ENCODE results near the gene PET100.
A peak's percentile ranks its signal among the peaks of the same experiment; 100 is the strongest.

PET100 gene

GRCh38 chr19:7590256-7590655, 39.3 kb upstream of the PET100 start:
- H3K79me2 ChIP-seq (ENCODE audit: insufficient read depth, low read length), result no peaks in the 10 kb centered on the region
- H2AFZ ChIP-seq (ENCODE audit: low read length), result no peak overlapping the region
- TF ChIP-seq EZH2 (IDR thresholded peaks at IDR 0.05; ENCODE audit: borderline replicate concordance, low read length), result no peak
- no peak for TF ChIP-seq CTCF (IDR thresholded peaks at IDR 0.05; ENCODE audit: low read length)
- no peak overlapping the region for H3K4me3 ChIP-seq (ENCODE audit: low read depth, low read length, poor library complexity, severe bottlenecking)
- no peaks in the 10 kb centered on the region for H3K27me3 ChIP-seq (ENCODE audit: insufficient read depth, low read length)
- H3K4me2 ChIP-seq (ENCODE audit: low read length), result no peak overlapping the region
- H3K9ac ChIP-seq (ENCODE audit: low read length), result no peak overlapping the region
- H3F3A ChIP-seq (ENCODE audit: insufficient read depth, low read length), result no peaks in the 10 kb centered on the region
- no peaks in the 10 kb centered on the region for H3K36me3 ChIP-seq (ENCODE audit: insufficient read depth, low read length)
- no peaks in the 10 kb centered on the region for H3K9me2 ChIP-seq (ENCODE audit: low read depth, low read length)
- H3K27ac ChIP-seq (ENCODE audit: low read depth, low read length, poor library complexity, severe bottlenecking), result no peak overlapping the region
- H3K4me1 ChIP-seq (ENCODE audit: insufficient read depth, low read length, severe bottlenecking), result no peaks in the 10 kb centered on the region
- no peaks in the 10 kb centered on the region for H3K9me3 ChIP-seq (ENCODE audit: low read length)
- H4K20me1 ChIP-seq (ENCODE audit: insufficient read depth, low read length), result no peaks in the 10 kb centered on the region

GRCh38 chr19:7595466-7596133, 34.0 kb upstream of the PET100 start, which contains the start of gene CAMSAP3:
TSS of gene CAMSAP3 (plus strand) at chr19:7595863. CDS start at chr19:7596003, 140 bp downstream.
- Histone ChIP-seq H3K4me2 (ENCODE audit: low read length) (peak within 1 kb of the TSS; percentile 90), H3K79me2 (ENCODE audit: insufficient read depth, low read length) (no peaks in the 10 kb centered on the region), H3K4me3 (ENCODE audit: low read depth, low read length, poor library complexity, severe bottlenecking) (peak within 1 kb of the TSS; percentile 67), H3K9me3 (ENCODE audit: low read length) (no peaks in the 10 kb centered on the region), H3K27me3 (ENCODE audit: insufficient read depth, low read length) (0 out of 2 replicates have a peak, but pooled peaks cover 8% of the 10 kb centered on the region), H3K27ac (ENCODE audit: low read depth, low read length, poor library complexity, severe bottlenecking) (no peak within 1 kb of the TSS), H3K9ac (ENCODE audit: low read length) (peak within 1 kb of the TSS; percentile 35; the same call in 1 of the 2 replicates), H3K4me1 (ENCODE audit: insufficient read depth, low read length, severe bottlenecking) (peaks cover 8% of the 10 kb centered on the region), H3F3A (ENCODE audit: insufficient read depth, low read length) (no peaks in the 10 kb centered on the region), H3K9me2 (ENCODE audit: low read depth, low read length) (no peaks in the 10 kb centered on the region), H4K20me1 (ENCODE audit: insufficient read depth, low read length) (no peaks in the 10 kb centered on the region), H3K36me3 (ENCODE audit: insufficient read depth, low read length) (no peaks in the 10 kb centered on the region), H2AFZ (ENCODE audit: low read length) (no peak within 1 kb of the TSS)
- no peak for TF ChIP-seq CTCF (IDR thresholded peaks at IDR 0.05; ENCODE audit: low read length)
- TF ChIP-seq EZH2 (IDR thresholded peaks at IDR 0.05; ENCODE audit: borderline replicate concordance, low read length), result no peak

GRCh38 chr19:7596211-7596937, 33.2 kb upstream of the PET100 start:
- Histone ChIP-seq H3K9me3 (ENCODE audit: low read length) (no peaks in the 10 kb centered on the region), H3K9me2 (ENCODE audit: low read depth, low read length) (no peaks in the 10 kb centered on the region), H3K79me2 (ENCODE audit: insufficient read depth, low read length) (no peaks in the 10 kb centered on the region), H3F3A (ENCODE audit: insufficient read depth, low read length) (no peaks in the 10 kb centered on the region), H3K4me3 (ENCODE audit: low read depth, low read length, poor library complexity, severe bottlenecking) (peak overlapping the region; percentile 67), H3K27ac (ENCODE audit: low read depth, low read length, poor library complexity, severe bottlenecking) (no peak overlapping the region), H3K27me3 (ENCODE audit: insufficient read depth, low read length) (0 out of 2 replicates have a peak, but pooled peaks cover 8% of the 10 kb centered on the region), H2AFZ (ENCODE audit: low read length) (no peak overlapping the region), H3K36me3 (ENCODE audit: insufficient read depth, low read length) (no peaks in the 10 kb centered on the region), H3K9ac (ENCODE audit: low read length) (peak overlapping the region; percentile 35; the same call in 1 of the 2 replicates), H4K20me1 (ENCODE audit: insufficient read depth, low read length) (no peaks in the 10 kb centered on the region), H3K4me2 (ENCODE audit: low read length) (peak overlapping the region; percentile 62), H3K4me1 (ENCODE audit: insufficient read depth, low read length, severe bottlenecking) (peaks cover 8% of the 10 kb centered on the region)
- no peak for TF ChIP-seq EZH2 (IDR thresholded peaks at IDR 0.05; ENCODE audit: borderline replicate concordance, low read length)
- TF ChIP-seq CTCF (IDR thresholded peaks at IDR 0.05; ENCODE audit: low read length), result no peak

All from OCI-LY1 (cell line).